ENCODE measurements around the gene GALNT6.

The GALNT6 gene

GRCh38 chr12:51381226-51382079 lies 9.8 kb downstream of the GALNT6 start:
- no peak for DNase-seq (ENCODE audit: low spot score)

DNA sequence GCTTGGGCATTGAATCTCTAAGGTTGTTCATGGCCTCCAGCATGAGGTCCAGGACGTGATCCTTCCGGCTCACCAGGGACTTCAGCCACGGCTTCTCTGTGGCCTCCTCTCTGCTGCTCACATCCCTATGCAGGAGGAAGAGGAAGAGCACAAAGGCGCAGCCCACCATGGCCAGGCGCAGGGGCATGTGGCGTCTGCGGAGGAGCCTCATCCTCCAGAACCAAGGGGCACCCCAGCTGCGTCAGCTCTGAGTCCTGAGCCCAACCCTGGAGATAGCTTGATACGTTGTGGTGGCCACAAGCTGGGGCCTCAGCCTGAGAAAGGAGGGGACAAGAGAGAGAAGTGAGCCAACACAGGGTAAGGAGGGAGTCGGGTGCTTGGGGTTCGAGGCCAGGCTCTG lies 11.6 kb downstream of the GALNT6 start:
- DNase-seq (ENCODE audit: low spot score), result no peak

DNA sequence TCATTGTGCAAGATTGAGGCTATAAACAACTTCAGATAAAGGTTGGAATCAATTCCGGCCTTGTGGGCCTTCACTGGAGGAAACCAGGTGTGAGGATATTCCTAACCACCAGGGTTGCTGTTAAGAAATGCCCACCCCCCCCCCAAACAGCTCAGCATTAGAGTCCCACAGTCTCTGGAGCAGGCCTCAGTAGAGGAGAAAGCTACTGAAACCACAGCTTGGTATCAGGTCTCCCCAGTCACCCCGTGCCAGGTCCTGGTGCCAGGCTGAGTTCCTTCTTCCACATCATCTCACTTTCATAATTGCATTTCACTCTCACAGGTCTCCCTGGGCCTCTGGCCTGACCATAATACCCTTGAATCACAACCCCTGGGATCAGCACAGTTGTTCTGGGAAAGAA lies 12.5 kb downstream of the GALNT6 start:
- no peak for DNase-seq (ENCODE audit: low spot score)

- DNase-seq (ENCODE audit: low spot score), result no peak
Measured at GRCh38 chr12:51377099-51377984, 13.9 kb downstream of the GALNT6 start.

GRCh38 chr12:51374856-51375255 lies 16.4 kb downstream of the GALNT6 start:
- no peak for DNase-seq (ENCODE audit: low spot score)

GRCh38 chr12:51374361-51374760 lies 16.8 kb downstream of the GALNT6 start:
- no peak for DNase-seq (ENCODE audit: low spot score)

GRCh38 chr12:51373187-51373586 lies 18.0 kb downstream of the GALNT6 start:
- DNase-seq (ENCODE audit: low spot score), result no peak

DNA sequence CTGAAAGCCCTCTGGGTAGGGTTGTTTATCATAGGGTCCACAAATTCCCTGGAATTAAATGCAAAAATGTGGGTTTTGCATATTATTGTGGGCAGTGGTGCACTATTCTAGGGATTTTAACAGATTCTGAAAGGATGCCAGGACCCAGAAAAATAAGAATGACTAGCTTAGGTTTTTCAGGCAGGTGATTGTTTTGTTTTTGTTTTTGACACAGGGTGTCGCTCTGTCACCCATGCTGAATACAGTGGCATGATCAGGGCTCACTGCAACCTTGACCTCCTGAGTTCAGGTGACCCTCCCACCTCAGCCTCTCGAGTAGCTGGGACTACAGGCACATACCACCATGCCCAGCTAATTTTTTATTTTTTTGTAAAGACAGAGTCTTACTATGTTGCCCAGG lies 19.2 kb downstream of the GALNT6 start:
- DNase-seq (ENCODE audit: low spot score), result no peak

- no peak for DNase-seq (ENCODE audit: low spot score)
Measured at GRCh38 chr12:51371295-51371953, 19.8 kb downstream of the GALNT6 start.

DNA sequence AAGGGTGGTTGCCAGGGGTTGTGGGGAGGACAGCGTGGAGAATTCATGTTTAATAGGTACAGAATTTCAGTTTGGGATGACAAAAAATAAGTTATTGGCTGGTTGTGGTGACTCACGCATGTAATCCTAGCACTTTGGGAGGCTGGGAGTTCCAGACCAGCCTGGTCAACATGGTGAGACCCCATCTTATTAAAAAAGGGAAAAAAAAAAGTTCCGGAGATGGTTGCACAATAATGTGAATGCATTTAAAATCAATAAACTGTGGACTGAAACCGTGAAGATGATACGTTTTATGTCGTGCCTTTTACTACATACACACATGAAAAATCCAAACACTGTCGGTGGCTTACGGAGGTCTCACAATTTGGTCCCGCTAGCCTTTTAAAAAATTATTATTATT lies 20.5 kb downstream of the GALNT6 start:
- DNase-seq (ENCODE audit: low spot score), result no peak

GRCh38 chr12:51369581-51369980 lies 21.6 kb downstream of the GALNT6 start:
- no peak for DNase-seq (ENCODE audit: low spot score)

DNA sequence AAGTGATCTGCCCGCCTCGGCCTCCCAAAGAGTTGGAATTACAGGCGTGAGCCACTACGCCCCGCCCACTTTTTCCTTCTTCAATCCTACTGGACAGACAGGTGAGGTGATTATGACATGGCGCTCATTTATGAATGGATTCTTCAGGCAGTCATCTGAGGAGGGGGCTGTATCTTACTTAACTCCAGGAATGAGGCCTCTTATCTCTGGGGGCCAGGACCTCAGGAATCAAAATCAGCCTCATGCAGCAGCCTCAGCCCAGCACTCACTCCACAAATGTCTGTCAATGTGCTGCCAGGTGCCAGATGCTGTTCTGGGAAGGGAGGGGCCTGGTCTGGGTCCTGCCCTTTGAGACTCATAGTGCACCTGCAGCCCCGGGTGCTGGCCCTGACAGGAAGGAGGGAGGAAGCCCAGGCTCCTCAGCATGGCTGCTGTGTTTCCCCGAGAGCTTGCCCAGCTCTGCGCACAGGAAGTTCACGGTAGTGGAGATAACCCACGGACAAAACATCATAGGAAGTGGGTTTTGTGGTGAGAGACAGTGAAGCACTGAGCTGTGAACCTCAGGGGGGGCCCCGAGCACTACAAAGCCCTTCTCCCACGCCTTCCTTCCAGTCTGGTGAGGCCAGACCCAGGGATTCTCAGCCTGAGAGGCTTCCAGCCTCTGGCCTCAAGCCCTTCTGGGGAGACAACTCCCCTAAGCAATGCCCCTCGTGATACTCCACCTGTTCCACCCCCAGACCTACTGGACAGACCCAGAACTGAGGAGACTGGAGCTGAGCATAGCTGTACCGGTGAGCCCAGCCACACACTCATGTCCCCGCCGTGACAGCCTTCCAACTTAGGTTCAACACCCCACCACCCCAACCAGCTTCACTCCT lies 22.3 kb downstream of the GALNT6 start:
- no peak for DNase-seq (ENCODE audit: low spot score)

DNA sequence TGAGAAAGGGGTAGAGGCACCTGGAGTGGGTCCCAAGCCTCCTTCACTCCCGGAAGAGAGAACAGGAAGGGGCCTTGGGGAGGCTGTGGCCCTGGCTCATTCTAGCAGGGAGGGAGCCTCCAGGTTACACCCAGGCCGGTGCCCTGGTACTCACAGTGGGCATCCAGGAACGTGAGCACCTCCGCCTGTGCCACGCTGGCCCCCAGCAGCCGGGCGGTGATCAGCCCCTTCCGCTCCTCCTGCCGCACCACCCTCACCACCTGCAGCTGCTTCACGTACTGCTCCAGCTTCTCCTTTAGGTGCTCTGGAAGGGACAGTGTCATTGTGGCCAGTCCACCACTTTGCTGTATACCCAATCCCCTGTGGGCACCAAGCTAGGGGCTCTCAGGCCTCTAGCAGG lies 25.9 kb downstream of the GALNT6 start:
- no peak for DNase-seq (ENCODE audit: low spot score)

DNA sequence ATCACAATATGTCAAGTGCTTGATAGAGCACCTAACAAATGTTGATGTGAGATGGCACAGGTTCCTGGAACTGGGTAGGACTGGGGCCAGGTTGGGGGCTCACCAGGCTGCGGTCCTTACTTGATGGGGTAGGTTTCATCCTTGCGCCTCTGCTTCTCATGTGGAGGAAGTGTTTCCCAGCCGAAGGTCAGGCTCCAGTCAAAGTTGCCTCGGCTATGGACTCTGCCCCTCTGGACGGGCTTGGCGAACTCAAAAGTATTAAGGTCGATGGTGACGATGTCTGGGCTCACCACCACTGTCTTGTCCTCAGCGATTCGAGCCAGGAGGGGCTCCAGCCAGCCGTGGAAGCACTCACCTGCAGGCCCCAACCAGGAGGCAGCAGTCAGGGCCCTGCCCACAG lies 27.2 kb downstream of the GALNT6 start:
- no peak for DNase-seq (ENCODE audit: low spot score)

GRCh38 chr12:51362747-51363342 lies 28.4 kb downstream of the GALNT6 start:
- DNase-seq (ENCODE audit: low spot score), result no peak

GRCh38 chr12:51362307-51362706 lies 28.9 kb downstream of the GALNT6 start:
- DNase-seq (ENCODE audit: low spot score), result no peak

GRCh38 chr12:51361161-51362016 lies 29.8 kb downstream of the GALNT6 start:
- no peak for DNase-seq (ENCODE audit: low spot score)

DNA sequence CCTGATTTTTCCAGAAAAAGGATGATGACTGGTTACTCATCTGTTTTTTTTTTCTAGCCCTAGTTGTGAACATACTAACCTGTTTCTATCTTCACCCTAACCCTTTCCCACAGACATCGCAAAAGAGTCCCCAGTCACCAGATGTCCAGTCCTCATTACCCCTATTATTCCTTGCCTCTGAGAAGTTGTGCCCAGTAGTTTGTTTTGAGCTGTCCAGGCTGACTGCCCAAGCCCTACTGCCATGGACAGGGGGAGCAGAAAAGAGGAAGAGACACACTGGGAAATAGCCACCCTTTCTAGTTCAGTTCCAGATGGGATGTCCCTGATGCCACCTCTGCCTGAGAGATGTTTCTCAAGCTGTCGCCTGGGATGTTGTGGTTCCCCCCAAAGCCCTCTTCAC lies 30.9 kb downstream of the GALNT6 start:
- DNase-seq (ENCODE audit: low spot score), result no peak

GRCh38 chr12:51359851-51360250 lies 31.4 kb downstream of the GALNT6 start:
- DNase-seq (ENCODE audit: low spot score), result no peak

DNA sequence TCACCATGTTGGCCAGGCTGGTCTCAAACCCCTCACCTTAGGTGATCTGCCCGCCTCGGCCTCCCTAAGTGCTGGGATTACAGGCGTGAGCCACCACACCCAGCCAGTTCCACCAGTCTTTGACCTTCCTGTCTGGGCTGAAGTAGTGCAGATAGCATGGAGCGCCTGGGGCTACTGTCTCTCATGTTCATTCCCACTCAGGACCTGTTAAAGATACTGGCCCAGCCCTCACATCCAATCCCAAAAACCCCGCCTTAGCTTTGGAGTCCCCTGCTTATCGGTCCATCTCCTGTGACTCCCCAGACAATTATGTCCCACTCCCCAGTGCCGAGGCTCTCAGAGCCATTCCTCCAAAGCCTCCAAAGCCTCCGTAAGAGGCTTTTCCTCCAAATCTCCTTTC lies 32.7 kb downstream of the GALNT6 start:
- DNase-seq (ENCODE audit: low spot score), result no peak
